HG02610 (cell line): ENCODE results near the gene CHIT1.
"Not testable (repeated sequence)": the region's sequence is repeated elsewhere in the genome, so short reads cannot be mapped to it uniquely, and the experiment has no call there.

ENCODE experiments used
- ATAC-seq: cut with Tn5 transposase; IDR thresholded peaks from one replicate; pipeline ENCODE4 v1.9.1; 2021; ENCODE audit warnings: mild to moderate bottlenecking, moderate library complexity; ENCODE audit not compliant: unreplicated experiment

CHIT1 gene

GRCh38 chr1:203266140-203266539, 36.7 kb upstream of the CHIT1 start:
- ATAC-seq = not testable (repeated sequence)

GRCh38 chr1:203265541-203265940, 36.1 kb upstream of the CHIT1 start:
- no peak for ATAC-seq

GRCh38 chr1:203264052-203264501, 34.6 kb upstream of the CHIT1 start:
- ATAC-seq = no peak

GRCh38 chr1:203263496-203263895, 34.0 kb upstream of the CHIT1 start:
- no peak for ATAC-seq

- not testable (repeated sequence) for ATAC-seq
These were observed 27.2 kb upstream of the CHIT1 start for GRCh38 chr1:203256636-203257035.

GRCh38 chr1:203254782-203255181, 25.3 kb upstream of the CHIT1 start:
- not testable (repeated sequence) for ATAC-seq

- no peak for ATAC-seq
These were observed 23.2 kb upstream of the CHIT1 start for GRCh38 chr1:203252678-203253077.

GRCh38 chr1:203251466-203251865, 22.0 kb upstream of the CHIT1 start:
- ATAC-seq = no peak

GRCh38 chr1:203250911-203251310, 21.4 kb upstream of the CHIT1 start:
- ATAC-seq = no peak

GRCh38 chr1:203244776-203245175, 15.3 kb upstream of the CHIT1 start:
- ATAC-seq = no peak

GRCh38 chr1:203241708-203242107, 12.2 kb upstream of the CHIT1 start:
- ATAC-seq = not testable (repeated sequence)

GRCh38 chr1:203239526-203240305, 10.2 kb upstream of the CHIT1 start:
- no peak for ATAC-seq

- ATAC-seq = no peak
These were observed 9.6 kb upstream of the CHIT1 start for GRCh38 chr1:203239081-203239480.

- ATAC-seq = no peak
These were observed 9.1 kb upstream of the CHIT1 start for GRCh38 chr1:203238535-203238934.

- not testable (repeated sequence) for ATAC-seq
These were observed 5.4 kb upstream of the CHIT1 start for GRCh38 chr1:203234901-203235300.

- no peak for ATAC-seq
These were observed 803 bp downstream of the CHIT1 start for GRCh38 chr1:203228670-203229069.

GRCh38 chr1:203227371-203228083, 1.9 kb downstream of the CHIT1 start:
- ATAC-seq = no peak

GRCh38 chr1:203225071-203225470, 4.4 kb downstream of the CHIT1 start:
- no peak for ATAC-seq

- ATAC-seq = no peak
These were observed 6.3 kb downstream of the CHIT1 start for GRCh38 chr1:203223012-203223775.

- no peak for ATAC-seq
These were observed 9.5 kb downstream of the CHIT1 start for GRCh38 chr1:203219934-203220333.

GRCh38 chr1:203219171-203219570, 10.3 kb downstream of the CHIT1 start:
- ATAC-seq = no peak
